MCF 10A (cell line): ENCODE results near the gene TEX30. TPM values are rescaled to one million over a fixed set of nuclear protein-coding genes. Genes with fewer than 3 reads are reported as not detected.

Source experiments
- BruUV-seq: library from RNA; stranded (reverse); fragments of 400-500 nt; replicated peaks from 2 replicates; lab custom pipeline; 2021; lab: Mats Ljungman, UMichigan
- CTCF ChIA-PET: fragments of 300-600 bp; sonication (Branson Sonifier 250); formaldehyde crosslinking; extraction: SDS; loops from one replicate; lab custom pipeline; 2021; ENCODE audit warnings: antibody characterized with exemption, inconsistent platforms; lab: Yijun Ruan, JAX
- POLR2A ChIA-PET: fragments of 300-600, 350-650 bp; sonication (Branson Sonifier 250); formaldehyde crosslinking; extraction: SDS; loops from one replicate; lab custom pipeline; 2020; ENCODE audit warnings: antibody characterized with exemption, inconsistent platforms; lab: Yijun Ruan, JAX
- DNase-seq: peaks from one replicate; pipeline ENCODE4 v3.0.0-alpha.2; 2018; ENCODE audit not compliant: unreplicated experiment
- H3K27ac Mint-ChIP-seq: one replicate; pipeline ENCODE4 v1.8.0; 2022; ENCODE audit warnings: mild to moderate bottlenecking, low read depth, mixed read lengths; ENCODE audit not compliant: unreplicated experiment
- H3K27me3 Mint-ChIP-seq: one replicate; pipeline ENCODE4 v1.8.0; 2022; ENCODE audit warnings: mixed read lengths; ENCODE audit not compliant: insufficient read depth, unreplicated experiment
- H3K36me3 Mint-ChIP-seq: one replicate; pipeline ENCODE4 v1.8.0; 2022; ENCODE audit warnings: mild to moderate bottlenecking, moderate library complexity, mixed read lengths; ENCODE audit not compliant: insufficient read depth, unreplicated experiment
- H3K4me1 Mint-ChIP-seq: one replicate; pipeline ENCODE4 v1.8.0; 2022; ENCODE audit warnings: mixed read lengths; ENCODE audit not compliant: insufficient read depth, unreplicated experiment
- H3K4me3 Mint-ChIP-seq: one replicate; pipeline ENCODE4 v1.8.0; 2022; ENCODE audit warnings: mild to moderate bottlenecking, moderate library complexity, mixed read lengths; ENCODE audit not compliant: unreplicated experiment
- H3K9me3 Mint-ChIP-seq: one replicate; pipeline ENCODE4 v1.8.0; 2022; ENCODE audit warnings: mixed read lengths; ENCODE audit not compliant: unreplicated experiment
- intact Hi-C: fragments of 100-400 bp; cut with micrococcal nuclease; formaldehyde crosslinking; loops from 2 replicates; pipeline ENCODE4 v1.14.1; 2022
- total RNA-seq: library from RNA; stranded (reverse); gene quantifications from 2 replicates; pipeline ENCODE4 v1.2.3, GENCODE V29; 2022
- TF ChIP-seq, protein P1 (sequence below): fragments of 200-600 bp; IDR thresholded peaks from one replicate; pipeline ENCODE4 v1.8.0; 2022; ENCODE audit warnings: antibody characterized with exemption, mild to moderate bottlenecking; ENCODE audit not compliant: unreplicated experiment

Gene TEX30
- total RNA-seq, 1 experiment from 2014 or later, result 14.2 TPM

- Mint-ChIP-seq H3K27ac (no peak overlapping the region), H3K4me1 (peaks cover 12% of the 10 kb centered on the region), H3K9me3 (no peaks in the 10 kb centered on the region), H3K36me3 (peaks cover 62% of the 10 kb centered on the region), H3K4me3 (no peak overlapping the region), H3K27me3 (no peaks in the 10 kb centered on the region)
- BruUV-seq, result no TSS peak
- intact Hi-C loops, result no loop called here
- POLR2A ChIA-PET, result interaction anchor here (0.7 to 0.9 kb wide), 3 partner anchors 20 to 1958 kb away, joined by 3 read pairs; partner anchors contain the start of genes ERCC5 and TEX30
- CTCF ChIA-PET, result interaction anchor here (0.6 to 1.2 kb wide), 5 partner anchors 9 to 846 kb away, joined by 3 read pairs; no protein-coding TSS in a partner anchor
- TF ChIP-seq, protein P1, sequence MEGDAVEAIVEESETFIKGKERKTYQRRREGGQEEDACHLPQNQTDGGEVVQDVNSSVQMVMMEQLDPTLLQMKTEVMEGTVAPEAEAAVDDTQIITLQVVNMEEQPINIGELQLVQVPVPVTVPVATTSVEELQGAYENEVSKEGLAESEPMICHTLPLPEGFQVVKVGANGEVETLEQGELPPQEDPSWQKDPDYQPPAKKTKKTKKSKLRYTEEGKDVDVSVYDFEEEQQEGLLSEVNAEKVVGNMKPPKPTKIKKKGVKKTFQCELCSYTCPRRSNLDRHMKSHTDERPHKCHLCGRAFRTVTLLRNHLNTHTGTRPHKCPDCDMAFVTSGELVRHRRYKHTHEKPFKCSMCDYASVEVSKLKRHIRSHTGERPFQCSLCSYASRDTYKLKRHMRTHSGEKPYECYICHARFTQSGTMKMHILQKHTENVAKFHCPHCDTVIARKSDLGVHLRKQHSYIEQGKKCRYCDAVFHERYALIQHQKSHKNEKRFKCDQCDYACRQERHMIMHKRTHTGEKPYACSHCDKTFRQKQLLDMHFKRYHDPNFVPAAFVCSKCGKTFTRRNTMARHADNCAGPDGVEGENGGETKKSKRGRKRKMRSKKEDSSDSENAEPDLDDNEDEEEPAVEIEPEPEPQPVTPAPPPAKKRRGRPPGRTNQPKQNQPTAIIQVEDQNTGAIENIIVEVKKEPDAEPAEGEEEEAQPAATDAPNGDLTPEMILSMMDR, result no peak
- DNase-seq, result no peak
These were observed 20.2 kb upstream of the TEX30 start for GRCh38 chr13:102793611-102794355.

DNA sequence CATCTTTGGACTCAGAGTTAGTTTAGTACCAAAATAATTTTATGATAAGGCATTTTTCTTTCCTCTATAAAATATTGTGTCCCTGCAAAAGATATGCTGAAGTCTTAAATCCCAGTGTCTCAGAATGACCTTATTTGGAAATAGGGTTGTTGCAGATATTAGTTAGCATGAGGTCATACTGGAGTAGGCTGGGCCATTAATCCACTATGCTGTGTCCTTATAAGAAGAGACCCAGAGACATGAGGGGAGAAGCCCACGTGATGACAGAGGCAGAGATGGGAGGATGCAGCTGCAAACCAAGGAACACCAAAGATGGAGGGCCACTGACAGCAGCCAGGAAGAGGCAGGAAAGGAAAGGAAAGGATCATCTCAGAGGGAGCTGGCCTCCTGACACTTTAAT, 18.8 kb upstream of the TEX30 start:
- intact Hi-C loops, result no loop called here
- no peak overlapping the region for H3K4me3 Mint-ChIP-seq
- BruUV-seq, result no TSS peak
- DNase-seq, result no peak
- TF ChIP-seq, protein P1, result no peak
- peaks cover 71% of the 10 kb centered on the region for H3K36me3 Mint-ChIP-seq
- peaks cover 4% of the 10 kb centered on the region for H3K4me1 Mint-ChIP-seq
- H3K9me3 Mint-ChIP-seq, result no peaks in the 10 kb centered on the region
- no peak overlapping the region for H3K27ac Mint-ChIP-seq
- H3K27me3 Mint-ChIP-seq, result no peaks in the 10 kb centered on the region
- ChIA-PET POLR2A (interaction anchor here (0.5 kb wide), 1 partner anchor 304 kb away, joined by 3 read pairs; no protein-coding TSS in a partner anchor), CTCF (no interaction called here)

DNA sequence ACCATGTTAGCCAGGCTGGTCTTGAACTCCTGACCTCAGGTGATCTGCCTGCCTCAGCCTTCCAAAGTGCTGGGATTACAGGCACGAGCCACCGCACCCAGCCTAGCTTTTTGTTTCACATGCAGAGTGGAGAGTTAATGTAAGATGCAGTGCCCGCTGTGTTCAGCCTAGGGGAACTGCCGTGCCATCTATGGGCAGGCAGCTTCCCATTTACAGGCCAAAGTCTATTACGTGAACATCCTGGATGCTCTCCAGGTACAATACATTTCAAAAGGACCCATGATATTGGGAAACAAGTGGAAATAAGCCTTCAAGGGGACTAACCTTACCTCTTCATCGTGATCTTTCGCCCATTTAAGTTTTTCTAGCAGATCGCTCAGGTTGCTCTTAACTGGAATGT, 15.1 kb upstream of the TEX30 start:
- Mint-ChIP-seq H3K4me3 (no peak overlapping the region), H3K4me1 (no peaks in the 10 kb centered on the region), H3K27ac (no peak overlapping the region), H3K27me3 (no peaks in the 10 kb centered on the region), H3K36me3 (peaks cover 69% of the 10 kb centered on the region), H3K9me3 (no peaks in the 10 kb centered on the region)
- no peak for DNase-seq
- no TSS peak for BruUV-seq
- TF ChIP-seq, protein P1, result no peak
- ChIA-PET CTCF (interaction anchor here (1.1 to 1.2 kb wide), 2 partner anchors 11 to 15 kb away, joined by 3 read pairs; partner anchors contain the start of genes BIVM, POGLUT2 and TEX30), POLR2A (interaction anchor here (0.6 to 1.7 kb wide), 3 partner anchors 14 to 501 kb away, joined by 4 to 5 read pairs (median 4); partner anchors contain the start of gene TEX30)
- intact Hi-C loops, result no loop called here

DNA sequence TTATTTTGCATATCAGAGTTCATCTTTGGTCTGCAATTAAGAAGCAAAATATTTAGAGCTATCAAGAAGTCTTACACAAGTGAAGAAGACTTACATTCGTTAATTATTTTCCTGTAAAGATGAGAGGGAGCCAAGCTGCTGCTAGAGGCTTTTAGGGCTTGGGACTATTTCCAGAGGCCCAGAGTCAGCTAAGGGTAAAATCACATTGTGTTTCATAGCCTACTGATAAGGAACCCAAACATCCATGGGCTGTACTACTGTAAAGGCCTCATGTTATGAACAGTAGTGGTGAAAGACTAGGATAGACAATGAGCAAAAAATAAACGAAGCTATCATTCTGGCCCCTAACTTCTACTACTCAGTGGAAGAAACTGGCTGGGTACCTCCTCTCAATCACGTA, 10.9 kb upstream of the TEX30 start:
- Mint-ChIP-seq H3K27ac (no peak overlapping the region), H3K4me1 (no peaks in the 10 kb centered on the region), H3K9me3 (no peaks in the 10 kb centered on the region), H3K4me3 (no peak overlapping the region), H3K36me3 (peaks cover 49% of the 10 kb centered on the region), H3K27me3 (no peaks in the 10 kb centered on the region)
- POLR2A ChIA-PET, result interaction anchor here (0.6 to 1.3 kb wide), 4 partner anchors 11 to 49 kb away, joined by 3 to 5 read pairs (median 4); partner anchors contain the start of gene TEX30
- intact Hi-C loops, result no loop called here
- TF ChIP-seq, protein P1, result no peak
- no TSS peak for BruUV-seq
- CTCF ChIA-PET, result interaction anchor here (0.7 kb wide), 1 partner anchor 10 kb away, joined by 3 read pairs; no protein-coding TSS in a partner anchor
- DNase-seq, result no peak
